ENCODE results near the gene VPS33A.

The VPS33A gene

GRCh38 chr12:122199484-122200355 lies 66.6 kb downstream of the VPS33A start:
- ChIA-PET POLR2A (ENCODE audit: low non-redundant PET) (no interaction called here), CTCF (interaction anchor here (0.7 kb wide), 1 partner anchor 11 kb away, joined by 3 read pairs; no protein-coding TSS in a partner anchor)
- H3K27ac ChIP-seq: no peak overlapping the region
- DNase-seq (ENCODE audit: low spot score): no peak
- TF ChIP-seq, protein P1, sequence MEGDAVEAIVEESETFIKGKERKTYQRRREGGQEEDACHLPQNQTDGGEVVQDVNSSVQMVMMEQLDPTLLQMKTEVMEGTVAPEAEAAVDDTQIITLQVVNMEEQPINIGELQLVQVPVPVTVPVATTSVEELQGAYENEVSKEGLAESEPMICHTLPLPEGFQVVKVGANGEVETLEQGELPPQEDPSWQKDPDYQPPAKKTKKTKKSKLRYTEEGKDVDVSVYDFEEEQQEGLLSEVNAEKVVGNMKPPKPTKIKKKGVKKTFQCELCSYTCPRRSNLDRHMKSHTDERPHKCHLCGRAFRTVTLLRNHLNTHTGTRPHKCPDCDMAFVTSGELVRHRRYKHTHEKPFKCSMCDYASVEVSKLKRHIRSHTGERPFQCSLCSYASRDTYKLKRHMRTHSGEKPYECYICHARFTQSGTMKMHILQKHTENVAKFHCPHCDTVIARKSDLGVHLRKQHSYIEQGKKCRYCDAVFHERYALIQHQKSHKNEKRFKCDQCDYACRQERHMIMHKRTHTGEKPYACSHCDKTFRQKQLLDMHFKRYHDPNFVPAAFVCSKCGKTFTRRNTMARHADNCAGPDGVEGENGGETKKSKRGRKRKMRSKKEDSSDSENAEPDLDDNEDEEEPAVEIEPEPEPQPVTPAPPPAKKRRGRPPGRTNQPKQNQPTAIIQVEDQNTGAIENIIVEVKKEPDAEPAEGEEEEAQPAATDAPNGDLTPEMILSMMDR (conservative IDR thresholded peaks at IDR 0.05; ENCODE audit: low read depth): no peak

DNA sequence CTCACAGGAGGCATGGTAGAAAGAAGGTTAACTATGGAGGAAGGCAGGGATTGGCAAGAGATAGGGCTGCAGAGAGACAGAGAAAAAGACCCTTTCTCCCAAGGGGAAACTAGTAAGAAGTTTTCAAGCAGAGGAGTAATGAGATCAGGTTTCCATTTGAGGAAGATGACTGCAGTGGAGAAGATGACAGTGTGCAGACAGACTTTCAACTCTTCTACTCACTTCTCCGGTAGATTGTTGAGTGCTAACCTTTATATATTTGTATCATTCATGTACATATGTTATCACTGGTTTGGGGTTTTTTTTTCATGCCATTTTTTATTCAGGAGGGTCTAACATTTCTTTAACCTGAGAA lies 68.7 kb downstream of the VPS33A start:
- no peak for DNase-seq (ENCODE audit: low spot score)
- ChIA-PET CTCF (no interaction called here), POLR2A (ENCODE audit: low non-redundant PET) (no interaction called here)
- TF ChIP-seq, protein P1 (conservative IDR thresholded peaks at IDR 0.05; ENCODE audit: low read depth): no peak
- H3K27ac ChIP-seq: peak overlapping the region; percentile 54

GRCh38 chr12:122195405-122195804 lies 70.9 kb downstream of the VPS33A start:
- no peak overlapping the region for H3K27ac ChIP-seq
- ChIA-PET CTCF (no interaction called here), POLR2A (ENCODE audit: low non-redundant PET) (no interaction called here)
- TF ChIP-seq, protein P1 (conservative IDR thresholded peaks at IDR 0.05; ENCODE audit: low read depth): no peak
- DNase-seq (ENCODE audit: low spot score): no peak

- TF ChIP-seq, protein P1 (conservative IDR thresholded peaks at IDR 0.05; ENCODE audit: low read depth): no peak
- no peak for DNase-seq (ENCODE audit: low spot score)
- H3K27ac ChIP-seq: no peak overlapping the region
- ChIA-PET CTCF (no interaction called here), POLR2A (ENCODE audit: low non-redundant PET) (no interaction called here)
Observed at GRCh38 chr12:122194804-122195203, 71.5 kb downstream of the VPS33A start.

DNA sequence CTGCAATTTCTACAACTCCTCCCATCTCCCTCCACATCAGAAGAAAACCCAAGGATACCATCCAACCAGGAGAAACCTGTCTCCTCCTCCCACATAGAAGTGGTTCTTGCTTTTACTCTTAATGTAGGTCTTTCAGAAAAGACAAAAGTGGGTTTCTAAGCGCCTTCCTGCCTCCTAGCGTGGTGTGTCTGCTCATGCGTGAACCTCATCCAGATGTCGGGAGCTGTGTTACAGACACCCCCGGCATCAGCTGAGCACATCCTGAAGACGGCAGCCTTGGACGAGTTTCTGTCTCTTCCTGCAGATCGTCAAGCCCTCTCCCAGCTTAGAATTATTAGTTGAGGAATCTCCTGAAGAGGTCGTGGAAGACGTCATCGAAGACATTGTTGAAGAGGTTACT lies 73.9 kb downstream of the VPS33A start:
- ChIA-PET CTCF (interaction anchor here (1.1 to 2.0 kb wide), 3 partner anchors 10 to 141 kb away, joined by 6 to 17 read pairs (median 6); partner anchors contain the start of gene LRRC43), POLR2A (ENCODE audit: low non-redundant PET) (no interaction called here)
- H3K27ac ChIP-seq: no peak overlapping the region
- DNase-seq (ENCODE audit: low spot score): no peak
- TF ChIP-seq, protein P1 (conservative IDR thresholded peaks at IDR 0.05; ENCODE audit: low read depth): no peak

GRCh38 chr12:122190842-122191668 lies 75.2 kb downstream of the VPS33A start:
- DNase-seq (ENCODE audit: low spot score): peak; percentile 74
- H3K27ac ChIP-seq: no peak overlapping the region
- TF ChIP-seq, protein P1 (conservative IDR thresholded peaks at IDR 0.05; ENCODE audit: low read depth): peak; percentile 79
- POLR2A ChIA-PET (ENCODE audit: low non-redundant PET): no interaction called here
- CTCF ChIA-PET: interaction anchor here (0.5 to 2.0 kb wide), 20 partner anchors 9 to 136 kb away, joined by 3 to 17 read pairs (median 4); partner anchors contain the start of genes B3GNT4 and LRRC43

Data from RWPE1 (cell line).